GM23338 (cell line): ENCODE measurements around the gene EVC.

ENCODE experiments used
- CREB1 ChIP-seq: fragments of 250-450 bp; sonication (Bioruptor Pico); IDR thresholded peaks from 2 replicates; pipeline ENCODE4 v1.5.0; 2020; ENCODE audit warnings: low read depth, mild to moderate bottlenecking, moderate library complexity
- EZH2 ChIP-seq: fragments of 200-600 bp; sonication (generic); IDR thresholded peaks from one replicate; pipeline ENCODE4 v1.8.0; 2017; ENCODE audit warnings: antibody characterized with exemption, mild to moderate bottlenecking, low read depth; ENCODE audit not compliant: unreplicated experiment
- EZH2phosphoT487 ChIP-seq: fragments of 200-600 bp; sonication (generic); IDR thresholded peaks from one replicate; pipeline ENCODE4 v1.8.1; 2018; ENCODE audit warnings: antibody characterized with exemption; ENCODE audit not compliant: unreplicated experiment
- JUNB ChIP-seq: IDR thresholded peaks from one replicate; pipeline ENCODE4 v1.6.1; 2016; ENCODE audit warnings: antibody characterized with exemption; ENCODE audit not compliant: unreplicated experiment
- NANOG ChIP-seq: IDR thresholded peaks from 2 replicates; pipeline ENCODE4 v1.6.1; 2016; ENCODE audit warnings: antibody characterized with exemption, borderline replicate concordance
- POLR2AphosphoS5 ChIP-seq: IDR thresholded peaks from 2 replicates; pipeline ENCODE4 v1.6.1; 2016; ENCODE audit warnings: antibody characterized with exemption, low read depth
- STAT1 ChIP-seq: IDR thresholded peaks from one replicate; pipeline ENCODE4 v1.6.1; 2016; ENCODE audit warnings: antibody characterized with exemption; ENCODE audit not compliant: unreplicated experiment
- ZNF114 ChIP-seq: fragments of 250-450 bp; sonication (Bioruptor Pico); IDR thresholded peaks from 2 replicates; pipeline ENCODE4 v1.5.0; 2020; ENCODE audit warnings: mild to moderate bottlenecking, moderate library complexity
- ZNF331 ChIP-seq: fragments of 250-450 bp; sonication (Bioruptor Pico); IDR thresholded peaks from 2 replicates; pipeline ENCODE4 v1.5.0; 2020; ENCODE audit warnings: low read depth, mild to moderate bottlenecking, moderate library complexity
- TF ChIP-seq, protein P1 (sequence below), 2 experiments: fragments of 200-600 bp in 1 of 2; sonication (generic) in 1 of 2; conservative IDR thresholded peaks; 2 replicates each; pipeline versions ENCODE4 v1.5.1 to v1.6.1; 2016 to 2017; ENCODE audit warnings: antibody characterized with exemption in 2 of 2, low read depth in 2 of 2, mild to moderate bottlenecking in 2 of 2, moderate library complexity in 1 of 2
- TF ChIP-seq, protein P2 (sequence below): IDR thresholded peaks from one replicate; pipeline ENCODE4 v1.6.1; 2018; ENCODE audit warnings: antibody characterized with exemption; ENCODE audit not compliant: unreplicated experiment
- TF ChIP-seq, protein P3 (sequence below): fragments of 250-450 bp; sonication (Bioruptor Pico); IDR thresholded peaks from 2 replicates; pipeline ENCODE4 v1.5.0; 2020; ENCODE audit warnings: mild to moderate bottlenecking, moderate library complexity
- TF ChIP-seq, protein P4 (sequence below): IDR thresholded peaks from 2 replicates; pipeline ENCODE4 v1.6.1; 2016; ENCODE audit warnings: antibody characterized with exemption

DNA sequence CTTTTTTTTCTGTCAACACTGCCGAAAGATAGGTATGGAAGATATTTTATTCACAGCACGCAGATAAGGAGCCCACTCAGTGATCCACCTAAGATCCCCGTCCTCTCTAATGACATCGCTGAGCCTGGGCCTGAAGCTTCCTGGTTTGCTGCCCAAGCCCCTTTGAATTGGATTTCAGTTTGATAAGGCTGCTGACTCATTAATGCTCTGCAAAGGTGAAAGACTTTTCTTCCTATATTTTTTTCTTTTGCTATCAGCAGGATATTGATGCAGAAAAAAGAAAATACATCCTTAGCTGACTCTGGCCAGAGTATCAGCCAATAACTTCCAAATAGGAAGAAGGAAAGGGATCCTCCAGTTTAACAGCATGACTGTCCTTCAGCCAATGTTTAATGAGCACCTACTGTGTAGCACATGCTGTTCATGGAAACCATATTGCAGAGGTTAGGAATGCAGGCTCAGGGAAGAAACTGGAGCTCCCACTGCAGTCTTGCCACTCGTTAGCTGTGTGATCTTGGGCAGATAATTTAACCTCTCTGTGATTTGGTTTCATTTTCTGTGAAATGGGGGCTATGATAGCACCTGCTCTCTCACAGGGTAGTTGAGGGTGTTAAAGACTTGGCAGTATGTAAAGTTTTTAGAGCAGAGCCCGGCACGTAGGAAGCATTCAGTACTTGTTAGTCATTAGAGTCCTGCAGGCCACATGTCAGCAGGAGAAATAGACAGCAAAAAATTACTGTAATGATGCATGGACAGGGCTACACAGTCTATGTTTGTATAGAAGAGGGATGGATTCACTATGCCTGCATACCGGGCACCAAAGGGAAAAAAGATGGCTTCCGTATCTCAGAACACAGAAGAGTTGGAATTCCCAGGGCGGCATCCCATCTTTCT lies 39.3 kb downstream of the EVC start:
- TF ChIP-seq, protein P1, sequence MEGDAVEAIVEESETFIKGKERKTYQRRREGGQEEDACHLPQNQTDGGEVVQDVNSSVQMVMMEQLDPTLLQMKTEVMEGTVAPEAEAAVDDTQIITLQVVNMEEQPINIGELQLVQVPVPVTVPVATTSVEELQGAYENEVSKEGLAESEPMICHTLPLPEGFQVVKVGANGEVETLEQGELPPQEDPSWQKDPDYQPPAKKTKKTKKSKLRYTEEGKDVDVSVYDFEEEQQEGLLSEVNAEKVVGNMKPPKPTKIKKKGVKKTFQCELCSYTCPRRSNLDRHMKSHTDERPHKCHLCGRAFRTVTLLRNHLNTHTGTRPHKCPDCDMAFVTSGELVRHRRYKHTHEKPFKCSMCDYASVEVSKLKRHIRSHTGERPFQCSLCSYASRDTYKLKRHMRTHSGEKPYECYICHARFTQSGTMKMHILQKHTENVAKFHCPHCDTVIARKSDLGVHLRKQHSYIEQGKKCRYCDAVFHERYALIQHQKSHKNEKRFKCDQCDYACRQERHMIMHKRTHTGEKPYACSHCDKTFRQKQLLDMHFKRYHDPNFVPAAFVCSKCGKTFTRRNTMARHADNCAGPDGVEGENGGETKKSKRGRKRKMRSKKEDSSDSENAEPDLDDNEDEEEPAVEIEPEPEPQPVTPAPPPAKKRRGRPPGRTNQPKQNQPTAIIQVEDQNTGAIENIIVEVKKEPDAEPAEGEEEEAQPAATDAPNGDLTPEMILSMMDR (conservative IDR thresholded peaks at IDR 0.05; ENCODE audit: low read depth in 2 of 2) = no peak
- TF ChIP-seq EZH2 (no peak), POLR2AphosphoS5 (no peak), CREB1 (CRISPR knock-in tag) (no peak), EZH2phosphoT487 (no peak), ZNF114 (CRISPR knock-in tag) (no peak), ZNF331 (CRISPR knock-in tag) (no peak), JUNB (no peak), NANOG (no peak), STAT1 (no peak)
- TF ChIP-seq, protein P2, sequence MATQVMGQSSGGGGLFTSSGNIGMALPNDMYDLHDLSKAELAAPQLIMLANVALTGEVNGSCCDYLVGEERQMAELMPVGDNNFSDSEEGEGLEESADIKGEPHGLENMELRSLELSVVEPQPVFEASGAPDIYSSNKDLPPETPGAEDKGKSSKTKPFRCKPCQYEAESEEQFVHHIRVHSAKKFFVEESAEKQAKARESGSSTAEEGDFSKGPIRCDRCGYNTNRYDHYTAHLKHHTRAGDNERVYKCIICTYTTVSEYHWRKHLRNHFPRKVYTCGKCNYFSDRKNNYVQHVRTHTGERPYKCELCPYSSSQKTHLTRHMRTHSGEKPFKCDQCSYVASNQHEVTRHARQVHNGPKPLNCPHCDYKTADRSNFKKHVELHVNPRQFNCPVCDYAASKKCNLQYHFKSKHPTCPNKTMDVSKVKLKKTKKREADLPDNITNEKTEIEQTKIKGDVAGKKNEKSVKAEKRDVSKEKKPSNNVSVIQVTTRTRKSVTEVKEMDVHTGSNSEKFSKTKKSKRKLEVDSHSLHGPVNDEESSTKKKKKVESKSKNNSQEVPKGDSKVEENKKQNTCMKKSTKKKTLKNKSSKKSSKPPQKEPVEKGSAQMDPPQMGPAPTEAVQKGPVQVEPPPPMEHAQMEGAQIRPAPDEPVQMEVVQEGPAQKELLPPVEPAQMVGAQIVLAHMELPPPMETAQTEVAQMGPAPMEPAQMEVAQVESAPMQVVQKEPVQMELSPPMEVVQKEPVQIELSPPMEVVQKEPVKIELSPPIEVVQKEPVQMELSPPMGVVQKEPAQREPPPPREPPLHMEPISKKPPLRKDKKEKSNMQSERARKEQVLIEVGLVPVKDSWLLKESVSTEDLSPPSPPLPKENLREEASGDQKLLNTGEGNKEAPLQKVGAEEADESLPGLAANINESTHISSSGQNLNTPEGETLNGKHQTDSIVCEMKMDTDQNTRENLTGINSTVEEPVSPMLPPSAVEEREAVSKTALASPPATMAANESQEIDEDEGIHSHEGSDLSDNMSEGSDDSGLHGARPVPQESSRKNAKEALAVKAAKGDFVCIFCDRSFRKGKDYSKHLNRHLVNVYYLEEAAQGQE = no peak
- TF ChIP-seq, protein P3, sequence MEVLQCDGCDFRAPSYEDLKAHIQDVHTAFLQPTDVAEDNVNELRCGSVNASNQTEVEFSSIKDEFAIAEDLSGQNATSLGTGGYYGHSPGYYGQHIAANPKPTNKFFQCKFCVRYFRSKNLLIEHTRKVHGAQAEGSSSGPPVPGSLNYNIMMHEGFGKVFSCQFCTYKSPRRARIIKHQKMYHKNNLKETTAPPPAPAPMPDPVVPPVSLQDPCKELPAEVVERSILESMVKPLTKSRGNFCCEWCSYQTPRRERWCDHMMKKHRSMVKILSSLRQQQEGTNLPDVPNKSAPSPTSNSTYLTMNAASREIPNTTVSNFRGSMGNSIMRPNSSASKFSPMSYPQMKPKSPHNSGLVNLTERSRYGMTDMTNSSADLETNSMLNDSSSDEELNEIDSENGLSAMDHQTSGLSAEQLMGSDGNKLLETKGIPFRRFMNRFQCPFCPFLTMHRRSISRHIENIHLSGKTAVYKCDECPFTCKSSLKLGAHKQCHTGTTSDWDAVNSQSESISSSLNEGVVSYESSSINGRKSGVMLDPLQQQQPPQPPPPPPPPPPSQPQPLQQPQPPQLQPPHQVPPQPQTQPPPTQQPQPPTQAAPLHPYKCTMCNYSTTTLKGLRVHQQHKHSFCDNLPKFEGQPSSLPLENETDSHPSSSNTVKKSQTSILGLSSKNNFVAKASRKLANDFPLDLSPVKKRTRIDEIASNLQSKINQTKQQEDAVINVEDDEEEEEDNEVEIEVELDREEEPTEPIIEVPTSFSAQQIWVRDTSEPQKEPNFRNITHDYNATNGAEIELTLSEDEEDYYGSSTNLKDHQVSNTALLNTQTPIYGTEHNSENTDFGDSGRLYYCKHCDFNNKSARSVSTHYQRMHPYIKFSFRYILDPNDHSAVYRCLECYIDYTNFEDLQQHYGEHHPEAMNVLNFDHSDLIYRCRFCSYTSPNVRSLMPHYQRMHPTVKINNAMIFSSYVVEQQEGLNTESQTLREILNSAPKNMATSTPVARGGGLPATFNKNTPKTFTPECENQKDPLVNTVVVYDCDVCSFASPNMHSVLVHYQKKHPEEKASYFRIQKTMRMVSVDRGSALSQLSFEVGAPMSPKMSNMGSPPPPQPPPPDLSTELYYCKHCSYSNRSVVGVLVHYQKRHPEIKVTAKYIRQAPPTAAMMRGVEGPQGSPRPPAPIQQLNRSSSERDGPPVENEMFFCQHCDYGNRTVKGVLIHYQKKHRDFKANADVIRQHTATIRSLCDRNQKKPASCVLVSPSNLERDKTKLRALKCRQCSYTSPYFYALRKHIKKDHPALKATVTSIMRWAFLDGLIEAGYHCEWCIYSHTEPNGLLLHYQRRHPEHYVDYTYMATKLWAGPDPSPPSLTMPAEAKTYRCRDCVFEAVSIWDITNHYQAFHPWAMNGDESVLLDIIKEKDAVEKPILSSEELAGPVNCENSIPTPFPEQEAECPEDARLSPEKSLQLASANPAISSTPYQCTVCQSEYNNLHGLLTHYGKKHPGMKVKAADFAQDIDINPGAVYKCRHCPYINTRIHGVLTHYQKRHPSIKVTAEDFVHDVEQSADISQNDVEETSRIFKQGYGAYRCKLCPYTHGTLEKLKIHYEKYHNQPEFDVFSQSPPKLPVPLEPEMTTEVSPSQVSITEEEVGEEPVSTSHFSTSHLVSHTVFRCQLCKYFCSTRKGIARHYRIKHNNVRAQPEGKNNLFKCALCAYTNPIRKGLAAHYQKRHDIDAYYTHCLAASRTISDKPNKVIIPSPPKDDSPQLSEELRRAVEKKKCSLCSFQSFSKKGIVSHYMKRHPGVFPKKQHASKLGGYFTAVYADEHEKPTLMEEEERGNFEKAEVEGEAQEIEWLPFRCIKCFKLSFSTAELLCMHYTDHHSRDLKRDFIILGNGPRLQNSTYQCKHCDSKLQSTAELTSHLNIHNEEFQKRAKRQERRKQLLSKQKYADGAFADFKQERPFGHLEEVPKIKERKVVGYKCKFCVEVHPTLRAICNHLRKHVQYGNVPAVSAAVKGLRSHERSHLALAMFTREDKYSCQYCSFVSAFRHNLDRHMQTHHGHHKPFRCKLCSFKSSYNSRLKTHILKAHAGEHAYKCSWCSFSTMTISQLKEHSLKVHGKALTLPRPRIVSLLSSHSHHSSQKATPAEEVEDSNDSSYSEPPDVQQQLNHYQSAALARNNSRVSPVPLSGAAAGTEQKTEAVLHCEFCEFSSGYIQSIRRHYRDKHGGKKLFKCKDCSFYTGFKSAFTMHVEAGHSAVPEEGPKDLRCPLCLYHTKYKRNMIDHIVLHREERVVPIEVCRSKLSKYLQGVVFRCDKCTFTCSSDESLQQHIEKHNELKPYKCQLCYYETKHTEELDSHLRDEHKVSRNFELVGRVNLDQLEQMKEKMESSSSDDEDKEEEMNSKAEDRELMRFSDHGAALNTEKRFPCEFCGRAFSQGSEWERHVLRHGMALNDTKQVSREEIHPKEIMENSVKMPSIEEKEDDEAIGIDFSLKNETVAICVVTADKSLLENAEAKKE (CRISPR knock-in tag) = no peak
- TF ChIP-seq, protein P4, sequence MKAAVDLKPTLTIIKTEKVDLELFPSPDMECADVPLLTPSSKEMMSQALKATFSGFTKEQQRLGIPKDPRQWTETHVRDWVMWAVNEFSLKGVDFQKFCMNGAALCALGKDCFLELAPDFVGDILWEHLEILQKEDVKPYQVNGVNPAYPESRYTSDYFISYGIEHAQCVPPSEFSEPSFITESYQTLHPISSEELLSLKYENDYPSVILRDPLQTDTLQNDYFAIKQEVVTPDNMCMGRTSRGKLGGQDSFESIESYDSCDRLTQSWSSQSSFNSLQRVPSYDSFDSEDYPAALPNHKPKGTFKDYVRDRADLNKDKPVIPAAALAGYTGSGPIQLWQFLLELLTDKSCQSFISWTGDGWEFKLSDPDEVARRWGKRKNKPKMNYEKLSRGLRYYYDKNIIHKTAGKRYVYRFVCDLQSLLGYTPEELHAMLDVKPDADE = no peak
